GM21786 (cell line): Measurements from ENCODE around the gene TBC1D17.
A peak's percentile ranks its signal among the peaks of the same experiment; 100 is the strongest.

Experiments used
- ATAC-seq: cut with Tn5 transposase; IDR thresholded peaks from one replicate; pipeline ENCODE4 v1.9.1; 2021; ENCODE audit not compliant: unreplicated experiment

The TBC1D17 gene

GRCh38 chr19:49860336-49861102 lies 17.0 kb upstream of the TBC1D17 start:
- no peak for ATAC-seq

- no peak for ATAC-seq
Measured at GRCh38 chr19:49861107-49861506, 16.4 kb upstream of the TBC1D17 start.

GRCh38 chr19:49861541-49862378 lies 15.7 kb upstream of the TBC1D17 start:
- no peak for ATAC-seq

- no peak for ATAC-seq
Measured at GRCh38 chr19:49862391-49863253, 14.9 kb upstream of the TBC1D17 start.

- ATAC-seq, result no peak
Measured at GRCh38 chr19:49863254-49863934, 14.1 kb upstream of the TBC1D17 start.

- no peak for ATAC-seq
Measured at GRCh38 chr19:49863935-49864320, 13.6 kb upstream of the TBC1D17 start.

- ATAC-seq, result no peak
Measured at GRCh38 chr19:49864890-49865289, 12.6 kb upstream of the TBC1D17 start.

- ATAC-seq, result peak; percentile 35
Measured at GRCh38 chr19:49866933-49867782, 10.3 kb upstream of the TBC1D17 start, which contains the start of gene PNKP. TSS of gene PNKP (minus strand) at chr19:49867576. CDS start at chr19:49867204, 372 bp downstream.

GRCh38 chr19:49869009-49869483 lies 8.5 kb upstream of the TBC1D17 start:
- peak; percentile 2 for ATAC-seq

GRCh38 chr19:49869484-49870308 lies 7.8 kb upstream of the TBC1D17 start:
- peak; percentile 72 for ATAC-seq

GRCh38 chr19:49870309-49870901 lies 7.1 kb upstream of the TBC1D17 start:
- ATAC-seq, result no peak

- ATAC-seq, result no peak
Measured at GRCh38 chr19:49871349-49871985, 6.0 kb upstream of the TBC1D17 start.

GRCh38 chr19:49872245-49873128 lies 5.0 kb upstream of the TBC1D17 start:
- ATAC-seq, result no peak

GRCh38 chr19:49873129-49873521 lies 4.4 kb upstream of the TBC1D17 start:
- ATAC-seq, result no peak

GRCh38 chr19:49873834-49874233 lies 3.7 kb upstream of the TBC1D17 start:
- ATAC-seq, result no peak

- no peak for ATAC-seq
Measured at GRCh38 chr19:49874503-49875157, 2.9 kb upstream of the TBC1D17 start.
